Adrenal gland (tissue), 5 donors: ENCODE measurements around the gene LNPEP.

Source experiments
- CTCF ChIP-seq, 6 experiments: fragments of 450-650 bp in 4 of 6; fragments of 200-600 bp in 2 of 6; sonication (generic) in 1 of 6; IDR thresholded peaks; 1 replicate in 5 of 6; 2 replicates in 1 of 6; pipeline versions ENCODE4 v1.5.1 to v1.8.0; 2016 to 2021; ENCODE audit warnings: antibody characterized with exemption in 6 of 6, mild to moderate bottlenecking in 2 of 6, moderate library complexity in 1 of 6
- POLR2A ChIP-seq, 2 donors: fragments of 450-650 bp; IDR thresholded peaks; one replicate each; pipeline ENCODE4 v1.6.1; 2017; ENCODE audit warnings: antibody characterized with exemption in 2 of 2, mild to moderate bottlenecking in 2 of 2, moderate library complexity in 1 of 2
- donor health status: DM: no; HTN: no; CAD: no.

- TF ChIP-seq CTCF (IDR thresholded peaks at IDR 0.05) (no peak), POLR2A (IDR thresholded peaks at IDR 0.05) (no peak)
Observed at GRCh38 chr5:97071101-97071500, 135.2 kb downstream of the LNPEP start.
